Natural killer cell (primary cell): ENCODE data around the gene SLC32A1. TPM values are rescaled to one million over a fixed set of nuclear protein-coding genes. Genes with fewer than 3 reads are reported as not detected.

Experiments
- ATAC-seq, 3 donors: fragments of 150-1000 bp in 2 of 3; fragments of 200-7000 bp in 1 of 3; cut with Tn5 transposase; 1 replicate in 1 of 3; 2 replicates in 2 of 3; pipeline ENCODE4 v1.10.0; 2021; ENCODE audit warnings: mild to moderate bottlenecking in 2 of 3, moderate library complexity in 2 of 3
- DNase-seq, 2 donors: peaks; one replicate each; pipeline versions ENCODE4 v3.0.0 to v3.0.0-alpha.2; 2013 to 2021; ENCODE audit warnings: mixed read lengths in 1 of 2
- H3K27ac ChIP-seq: one replicate; pipeline ENCODE4 v1.5.1; 2013; ENCODE audit warnings: mild to moderate bottlenecking, low read length
- H3K27me3 ChIP-seq: one replicate; pipeline ENCODE4 v1.6.1; 2013; ENCODE audit warnings: low read length; ENCODE audit not compliant: control insufficient read depth, insufficient read depth
- H3K36me3 ChIP-seq: one replicate; pipeline ENCODE4 v1.6.1; 2013; ENCODE audit warnings: low read length; ENCODE audit not compliant: control insufficient read depth, insufficient read depth
- H3K4me1 ChIP-seq: one replicate; pipeline ENCODE4 v1.6.1; 2013; ENCODE audit warnings: low read length; ENCODE audit not compliant: control insufficient read depth, insufficient read depth
- H3K4me3 ChIP-seq: one replicate; pipeline ENCODE4 v1.5.1; 2013; ENCODE audit warnings: low read length
- H3K9me3 ChIP-seq: one replicate; pipeline ENCODE4 v1.6.1; 2013; ENCODE audit warnings: low read length; ENCODE audit not compliant: control insufficient read depth, insufficient read depth
- H3K27ac Mint-ChIP-seq, 2 donors: one replicate each; pipeline ENCODE4 v1.8.0; 2022; ENCODE audit warnings: mild to moderate bottlenecking in 2 of 2, mixed read lengths in 2 of 2, moderate library complexity in 1 of 2
- H3K27me3 Mint-ChIP-seq, 2 donors: one replicate each; pipeline ENCODE4 v1.8.0; 2022; ENCODE audit warnings: low read depth in 2 of 2, mixed read lengths in 2 of 2
- H3K36me3 Mint-ChIP-seq: one replicate; pipeline ENCODE4 v1.8.0; 2022; ENCODE audit warnings: mixed read lengths
- H3K4me1 Mint-ChIP-seq, 2 donors: one replicate each; pipeline ENCODE4 v1.8.0; 2022; ENCODE audit warnings: mixed read lengths in 2 of 2
- H3K4me3 Mint-ChIP-seq: one replicate; pipeline ENCODE4 v1.8.0; 2022; ENCODE audit warnings: mild to moderate bottlenecking, moderate library complexity, mixed read lengths
- H3K9me3 Mint-ChIP-seq, 2 donors: one replicate each; pipeline ENCODE4 v1.8.0; 2022; ENCODE audit warnings: mixed read lengths in 2 of 2
- CTCF ChIP-seq: fragments of 200-600 bp; IDR thresholded peaks from one replicate; pipeline ENCODE4 v1.8.0; 2022; ENCODE audit warnings: antibody characterized with exemption
- WGBS: methylation state at CpG from one replicate; pipeline ENCODE4 v1.1.7; 2013; ENCODE audit warnings: missing lambda C conversion rate; ENCODE audit not compliant: insufficient coverage; 5-methylcytosine and 5-hydroxymethylcytosine counted together
- intact Hi-C: fragments of 100-400 bp; cut with micrococcal nuclease; formaldehyde crosslinking; loops from one replicate; pipeline ENCODE4 v1.14.2; 2022
- total RNA-seq, 4 donors: library from RNA; stranded (reverse); fragments of 120-200 nt in 1 of 4; gene quantifications; one replicate each; pipeline versions ENCODE4 v1.2.3 to v1.2.4, GENCODE V29; 2013 to 2022

SLC32A1 gene
- total RNA-seq = not detected
- not detected for total RNA-seq (2013)

GRCh38 chr20:38723848-38724625 is at the start of gene SLC32A1:
Gene SLC32A1, plus strand, starts transcription at chr20:38724486. Its CDS starts 239 bp downstream, at chr20:38724725.
- Histone ChIP-seq H3K27ac (no peak within 1 kb of the TSS), H3K4me1 (peaks cover 59% of the 10 kb centered on the region), H3K36me3 (no peaks in the 10 kb centered on the region), H3K27me3 (peaks cover 68% of the 10 kb centered on the region), H3K4me3 (no peak within 1 kb of the TSS), H3K9me3 (no peaks in the 10 kb centered on the region)
- no peaks in the 10 kb centered on the region for H3K9me3 Mint-ChIP-seq
- TF ChIP-seq CTCF = no peak
- ATAC-seq (no peak), DNase-seq (peak in 1 of 2 donors; percentile 22)
- peaks cover 75 to 83% of the 10 kb centered on the region in 2 donors for H3K27me3 Mint-ChIP-seq
- H3K4me3 Mint-ChIP-seq = peak within 1 kb of the TSS; percentile 25
- H3K36me3 Mint-ChIP-seq = peaks cover under 1% of the 10 kb centered on the region
- intact Hi-C loops = no loop called here
- no peak within 1 kb of the TSS for H3K27ac Mint-ChIP-seq
- 5% methylated on average over 76 of the region's 76 CpGs for WGBS
- H3K4me1 Mint-ChIP-seq = peaks cover 33 to 34% of the 10 kb centered on the region in 2 donors

- 34% methylated on average over 13 of the region's 13 CpGs for WGBS
- no peaks in the 10 kb centered on the region for H3K9me3 ChIP-seq
- no peak for ATAC-seq
- H3K27me3 ChIP-seq = peaks cover 8% of the 10 kb centered on the region
- H3K36me3 ChIP-seq = no peaks in the 10 kb centered on the region
- H3K4me3 ChIP-seq = no peak overlapping the region
- H3K4me1 Mint-ChIP-seq = peaks cover 5 to 17% of the 10 kb centered on the region in 2 donors
- no peaks in the 10 kb centered on the region for H3K36me3 Mint-ChIP-seq
- intact Hi-C loops = loop anchor here (1.0 kb wide), 1 partner anchor 74 kb away; the partner anchor contains the start of gene ACTR5
- no peak for TF ChIP-seq CTCF
- H3K4me3 Mint-ChIP-seq = peak overlapping the region; percentile 81
- H3K27me3 Mint-ChIP-seq = peaks cover 4 to 8% of the 10 kb centered on the region in 2 donors
- no peaks in the 10 kb centered on the region for H3K9me3 Mint-ChIP-seq
- no peak for DNase-seq
- peak overlapping the region in 1 of 2 donors; percentile 88 for H3K27ac Mint-ChIP-seq
- H3K4me1 ChIP-seq = peaks cover 16% of the 10 kb centered on the region
- H3K27ac ChIP-seq = no peak overlapping the region
Measured at GRCh38 chr20:38674765-38675133, 49.5 kb upstream of the SLC32A1 start.

GRCh38 chr20:38676576-38676975 is 47.7 kb upstream of the SLC32A1 start:
- DNase-seq = no peak
- Mint-ChIP-seq H3K4me3 (no peak overlapping the region), H3K9me3 (no peaks in the 10 kb centered on the region), H3K36me3 (no peaks in the 10 kb centered on the region), H3K27me3 (peaks cover 0 to 10% of the 10 kb centered on the region in 2 donors), H3K4me1 (peaks cover 5 to 17% of the 10 kb centered on the region in 2 donors), H3K27ac (no peak overlapping the region)
- Histone ChIP-seq H3K9me3 (no peaks in the 10 kb centered on the region), H3K36me3 (no peaks in the 10 kb centered on the region), H3K4me3 (no peak overlapping the region), H3K27ac (no peak overlapping the region), H3K4me1 (peaks cover 16% of the 10 kb centered on the region), H3K27me3 (peaks cover 8% of the 10 kb centered on the region)
- intact Hi-C loops = no loop called here
- no peak for ATAC-seq
- no peak for TF ChIP-seq CTCF
- WGBS = 89% methylated on average over 4 of the region's 5 CpGs
